Measurements from ENCODE around the gene BCR.

BCR gene

DNA sequence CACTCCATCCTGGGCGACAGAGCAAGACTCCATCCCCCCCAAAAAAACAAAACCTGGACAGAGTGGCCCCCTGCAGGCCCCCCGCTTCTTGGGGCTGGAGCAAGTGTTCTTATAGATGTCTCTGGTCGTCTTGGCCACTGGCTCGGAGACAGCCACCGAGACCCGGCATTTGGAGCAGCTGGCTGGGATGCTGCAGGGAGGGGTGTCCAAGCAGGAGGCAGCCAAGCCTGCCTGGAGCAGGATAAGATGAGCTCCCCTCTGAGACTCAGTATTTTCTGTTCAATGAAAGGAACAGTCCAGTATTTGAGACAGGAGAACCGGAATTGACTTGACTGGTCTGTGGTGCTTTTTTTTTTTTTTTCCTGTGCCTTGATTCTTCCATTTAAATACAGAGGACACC, 44.5 kb downstream of the BCR start:
- TF ChIP-seq GABPA (IDR thresholded peaks at IDR 0.05; ENCODE audit: low read depth) (no peak), SPI1 (IDR thresholded peaks at IDR 0.05; ENCODE audit: borderline replicate concordance, low read depth) (no peak), POLR2AphosphoS5 (IDR thresholded peaks at IDR 0.05; ENCODE audit: low read depth) (no peak)
- TF ChIP-seq, protein P1, sequence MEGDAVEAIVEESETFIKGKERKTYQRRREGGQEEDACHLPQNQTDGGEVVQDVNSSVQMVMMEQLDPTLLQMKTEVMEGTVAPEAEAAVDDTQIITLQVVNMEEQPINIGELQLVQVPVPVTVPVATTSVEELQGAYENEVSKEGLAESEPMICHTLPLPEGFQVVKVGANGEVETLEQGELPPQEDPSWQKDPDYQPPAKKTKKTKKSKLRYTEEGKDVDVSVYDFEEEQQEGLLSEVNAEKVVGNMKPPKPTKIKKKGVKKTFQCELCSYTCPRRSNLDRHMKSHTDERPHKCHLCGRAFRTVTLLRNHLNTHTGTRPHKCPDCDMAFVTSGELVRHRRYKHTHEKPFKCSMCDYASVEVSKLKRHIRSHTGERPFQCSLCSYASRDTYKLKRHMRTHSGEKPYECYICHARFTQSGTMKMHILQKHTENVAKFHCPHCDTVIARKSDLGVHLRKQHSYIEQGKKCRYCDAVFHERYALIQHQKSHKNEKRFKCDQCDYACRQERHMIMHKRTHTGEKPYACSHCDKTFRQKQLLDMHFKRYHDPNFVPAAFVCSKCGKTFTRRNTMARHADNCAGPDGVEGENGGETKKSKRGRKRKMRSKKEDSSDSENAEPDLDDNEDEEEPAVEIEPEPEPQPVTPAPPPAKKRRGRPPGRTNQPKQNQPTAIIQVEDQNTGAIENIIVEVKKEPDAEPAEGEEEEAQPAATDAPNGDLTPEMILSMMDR (IDR thresholded peaks at IDR 0.05; ENCODE audit: insufficient read depth, low read length): no peak
- TF ChIP-seq, protein P2, sequence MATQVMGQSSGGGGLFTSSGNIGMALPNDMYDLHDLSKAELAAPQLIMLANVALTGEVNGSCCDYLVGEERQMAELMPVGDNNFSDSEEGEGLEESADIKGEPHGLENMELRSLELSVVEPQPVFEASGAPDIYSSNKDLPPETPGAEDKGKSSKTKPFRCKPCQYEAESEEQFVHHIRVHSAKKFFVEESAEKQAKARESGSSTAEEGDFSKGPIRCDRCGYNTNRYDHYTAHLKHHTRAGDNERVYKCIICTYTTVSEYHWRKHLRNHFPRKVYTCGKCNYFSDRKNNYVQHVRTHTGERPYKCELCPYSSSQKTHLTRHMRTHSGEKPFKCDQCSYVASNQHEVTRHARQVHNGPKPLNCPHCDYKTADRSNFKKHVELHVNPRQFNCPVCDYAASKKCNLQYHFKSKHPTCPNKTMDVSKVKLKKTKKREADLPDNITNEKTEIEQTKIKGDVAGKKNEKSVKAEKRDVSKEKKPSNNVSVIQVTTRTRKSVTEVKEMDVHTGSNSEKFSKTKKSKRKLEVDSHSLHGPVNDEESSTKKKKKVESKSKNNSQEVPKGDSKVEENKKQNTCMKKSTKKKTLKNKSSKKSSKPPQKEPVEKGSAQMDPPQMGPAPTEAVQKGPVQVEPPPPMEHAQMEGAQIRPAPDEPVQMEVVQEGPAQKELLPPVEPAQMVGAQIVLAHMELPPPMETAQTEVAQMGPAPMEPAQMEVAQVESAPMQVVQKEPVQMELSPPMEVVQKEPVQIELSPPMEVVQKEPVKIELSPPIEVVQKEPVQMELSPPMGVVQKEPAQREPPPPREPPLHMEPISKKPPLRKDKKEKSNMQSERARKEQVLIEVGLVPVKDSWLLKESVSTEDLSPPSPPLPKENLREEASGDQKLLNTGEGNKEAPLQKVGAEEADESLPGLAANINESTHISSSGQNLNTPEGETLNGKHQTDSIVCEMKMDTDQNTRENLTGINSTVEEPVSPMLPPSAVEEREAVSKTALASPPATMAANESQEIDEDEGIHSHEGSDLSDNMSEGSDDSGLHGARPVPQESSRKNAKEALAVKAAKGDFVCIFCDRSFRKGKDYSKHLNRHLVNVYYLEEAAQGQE (IDR thresholded peaks at IDR 0.05; ENCODE audit: insufficient replicate concordance, low read depth): no peak
- no peak for DNase-seq (ENCODE audit: low read depth in 1 of 2, low spot score in 1 of 2)
- Histone ChIP-seq H3K4me3 (replicated peaks; ENCODE audit: insufficient read depth, low read length) (no peak overlapping the region), H3K27me3 (ENCODE audit: insufficient read depth, poor library complexity, severe bottlenecking) (no peaks in the 10 kb centered on the region), H3K27ac (replicated peaks) (no peak overlapping the region)

DNA sequence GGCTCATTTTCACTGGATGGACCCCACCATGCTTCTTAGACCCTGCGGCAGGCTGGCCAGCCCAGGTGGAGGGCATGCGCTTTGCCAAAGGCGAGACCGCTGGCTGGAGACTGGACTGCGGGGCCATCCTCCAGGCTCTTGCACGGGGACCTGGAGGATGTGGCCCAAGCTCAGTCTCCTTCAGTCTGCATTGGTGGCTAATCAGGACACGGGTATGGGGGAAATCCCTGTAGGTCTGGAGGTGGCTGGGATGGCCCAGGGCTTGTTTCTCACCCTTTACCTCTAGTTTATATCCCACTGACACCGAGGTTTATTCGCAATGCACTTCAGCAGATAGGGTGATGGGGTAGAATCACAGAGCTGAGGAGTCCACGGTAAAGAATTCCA, 45.0 kb downstream of the BCR start:
- DNase-seq (ENCODE audit: low read depth in 1 of 2, low spot score in 1 of 2): no peak
- no peak for TF ChIP-seq GABPA (IDR thresholded peaks at IDR 0.05; ENCODE audit: low read depth)
- TF ChIP-seq, protein P1 (IDR thresholded peaks at IDR 0.05; ENCODE audit: insufficient read depth, low read length): no peak
- TF ChIP-seq, protein P2 (IDR thresholded peaks at IDR 0.05; ENCODE audit: insufficient replicate concordance, low read depth): no peak
- TF ChIP-seq SPI1 (IDR thresholded peaks at IDR 0.05; ENCODE audit: borderline replicate concordance, low read depth): no peak
- no peak for TF ChIP-seq POLR2AphosphoS5 (IDR thresholded peaks at IDR 0.05; ENCODE audit: low read depth)
- no peaks in the 10 kb centered on the region for H3K27me3 ChIP-seq (ENCODE audit: insufficient read depth, poor library complexity, severe bottlenecking)
- H3K4me3 ChIP-seq (replicated peaks; ENCODE audit: insufficient read depth, low read length): no peak overlapping the region
- H3K27ac ChIP-seq (replicated peaks): no peak overlapping the region

DNA sequence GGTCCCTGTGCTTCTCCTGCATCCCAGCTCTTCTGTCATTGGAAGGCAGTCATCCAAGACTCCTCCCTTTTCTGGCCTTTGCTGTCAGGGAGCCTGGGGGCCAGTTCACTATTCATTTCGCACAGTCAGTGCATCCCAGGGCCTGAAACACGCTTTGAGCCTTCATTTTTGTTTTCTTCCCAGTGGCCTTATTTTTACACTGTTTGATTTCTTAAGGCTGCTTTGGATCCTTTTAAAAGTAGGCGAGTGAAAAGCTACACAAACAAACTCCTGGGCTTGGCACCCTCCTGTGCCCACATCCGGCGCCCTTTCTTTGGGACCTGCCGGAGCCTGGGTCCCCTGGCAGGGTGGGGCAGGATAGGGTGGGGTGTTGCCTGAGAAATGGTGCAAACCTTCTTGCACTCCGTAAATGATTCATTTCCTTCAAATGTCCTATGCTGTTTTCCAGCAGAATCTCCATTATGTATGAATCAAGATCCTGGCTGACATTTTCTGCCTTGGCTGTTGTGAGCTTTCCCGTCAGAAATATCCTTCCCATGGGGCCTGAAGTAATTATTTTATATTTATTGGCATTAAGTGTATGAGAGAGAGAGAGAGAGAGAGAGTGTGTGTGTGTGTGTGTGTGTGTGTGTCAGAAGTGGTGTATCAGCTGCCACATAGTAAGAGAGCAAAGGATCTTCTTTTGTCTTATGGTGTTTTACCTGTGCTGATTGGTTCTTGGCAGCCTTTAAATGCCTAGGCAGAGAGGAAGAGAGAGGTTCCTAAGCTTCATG, 45.6 kb downstream of the BCR start:
- H3K27ac ChIP-seq (replicated peaks): no peak overlapping the region
- no peak overlapping the region for H3K4me3 ChIP-seq (replicated peaks; ENCODE audit: insufficient read depth, low read length)
- TF ChIP-seq SPI1 (IDR thresholded peaks at IDR 0.05; ENCODE audit: borderline replicate concordance, low read depth) (no peak), POLR2AphosphoS5 (IDR thresholded peaks at IDR 0.05; ENCODE audit: low read depth) (no peak), GABPA (IDR thresholded peaks at IDR 0.05; ENCODE audit: low read depth) (no peak)
- TF ChIP-seq, protein P2 (IDR thresholded peaks at IDR 0.05; ENCODE audit: insufficient replicate concordance, low read depth): no peak
- TF ChIP-seq, protein P1 (IDR thresholded peaks at IDR 0.05; ENCODE audit: insufficient read depth, low read length): no peak
- DNase-seq (ENCODE audit: low read depth in 1 of 2, low spot score in 1 of 2): no peak
- H3K27me3 ChIP-seq (ENCODE audit: insufficient read depth, poor library complexity, severe bottlenecking): no peaks in the 10 kb centered on the region
